Measurements from ENCODE around the gene ELP5.

ELP5 gene

DNA sequence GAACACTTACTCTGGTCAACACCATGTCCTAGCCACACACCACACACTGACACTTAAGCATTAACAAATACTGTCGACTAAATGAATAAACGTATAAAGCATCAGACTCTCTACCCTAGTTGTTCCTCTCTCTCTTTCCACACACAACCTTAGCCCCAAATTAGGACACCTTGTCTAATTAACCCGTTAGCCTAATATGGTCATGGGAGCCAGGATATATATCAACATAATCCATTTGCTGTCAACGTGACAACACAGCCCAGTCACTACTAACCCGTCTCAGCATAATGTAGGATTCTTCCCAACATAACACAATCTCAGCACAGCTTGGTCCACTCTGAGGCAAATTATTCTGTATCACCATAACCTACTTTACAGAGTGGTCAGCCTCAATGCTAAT, 19.9 kb upstream of the ELP5 start:
- DNase-seq (ENCODE audit: low read depth): no peak
- TF ChIP-seq, protein P1, sequence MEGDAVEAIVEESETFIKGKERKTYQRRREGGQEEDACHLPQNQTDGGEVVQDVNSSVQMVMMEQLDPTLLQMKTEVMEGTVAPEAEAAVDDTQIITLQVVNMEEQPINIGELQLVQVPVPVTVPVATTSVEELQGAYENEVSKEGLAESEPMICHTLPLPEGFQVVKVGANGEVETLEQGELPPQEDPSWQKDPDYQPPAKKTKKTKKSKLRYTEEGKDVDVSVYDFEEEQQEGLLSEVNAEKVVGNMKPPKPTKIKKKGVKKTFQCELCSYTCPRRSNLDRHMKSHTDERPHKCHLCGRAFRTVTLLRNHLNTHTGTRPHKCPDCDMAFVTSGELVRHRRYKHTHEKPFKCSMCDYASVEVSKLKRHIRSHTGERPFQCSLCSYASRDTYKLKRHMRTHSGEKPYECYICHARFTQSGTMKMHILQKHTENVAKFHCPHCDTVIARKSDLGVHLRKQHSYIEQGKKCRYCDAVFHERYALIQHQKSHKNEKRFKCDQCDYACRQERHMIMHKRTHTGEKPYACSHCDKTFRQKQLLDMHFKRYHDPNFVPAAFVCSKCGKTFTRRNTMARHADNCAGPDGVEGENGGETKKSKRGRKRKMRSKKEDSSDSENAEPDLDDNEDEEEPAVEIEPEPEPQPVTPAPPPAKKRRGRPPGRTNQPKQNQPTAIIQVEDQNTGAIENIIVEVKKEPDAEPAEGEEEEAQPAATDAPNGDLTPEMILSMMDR (IDR thresholded peaks at IDR 0.05; ENCODE audit: insufficient read depth, low read depth, low read length, missing control alignments): no peak
- H3K4me3 ChIP-seq (ENCODE audit: low read length): peak overlapping the region; percentile 14

DNA sequence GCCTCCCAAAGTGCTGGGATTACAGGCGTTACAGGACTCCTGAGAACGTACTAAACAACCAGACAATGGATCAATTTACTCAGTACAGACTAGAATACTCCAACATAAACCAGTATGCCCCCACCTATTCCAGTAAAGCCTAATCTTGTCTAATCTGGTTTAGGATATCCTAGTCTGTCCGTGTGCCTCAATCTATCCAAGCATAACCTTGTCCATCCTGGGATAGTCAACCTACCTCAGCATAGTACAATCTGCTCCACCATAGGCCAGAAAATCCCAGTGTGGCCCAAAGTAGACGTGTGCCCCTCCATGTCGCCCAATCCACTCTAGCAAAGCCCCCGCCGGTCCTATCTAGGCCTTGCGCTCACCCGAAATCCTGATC, 18.3 kb upstream of the ELP5 start:
- TF ChIP-seq, protein P1 (IDR thresholded peaks at IDR 0.05; ENCODE audit: insufficient read depth, low read depth, low read length, missing control alignments): no peak

DNA sequence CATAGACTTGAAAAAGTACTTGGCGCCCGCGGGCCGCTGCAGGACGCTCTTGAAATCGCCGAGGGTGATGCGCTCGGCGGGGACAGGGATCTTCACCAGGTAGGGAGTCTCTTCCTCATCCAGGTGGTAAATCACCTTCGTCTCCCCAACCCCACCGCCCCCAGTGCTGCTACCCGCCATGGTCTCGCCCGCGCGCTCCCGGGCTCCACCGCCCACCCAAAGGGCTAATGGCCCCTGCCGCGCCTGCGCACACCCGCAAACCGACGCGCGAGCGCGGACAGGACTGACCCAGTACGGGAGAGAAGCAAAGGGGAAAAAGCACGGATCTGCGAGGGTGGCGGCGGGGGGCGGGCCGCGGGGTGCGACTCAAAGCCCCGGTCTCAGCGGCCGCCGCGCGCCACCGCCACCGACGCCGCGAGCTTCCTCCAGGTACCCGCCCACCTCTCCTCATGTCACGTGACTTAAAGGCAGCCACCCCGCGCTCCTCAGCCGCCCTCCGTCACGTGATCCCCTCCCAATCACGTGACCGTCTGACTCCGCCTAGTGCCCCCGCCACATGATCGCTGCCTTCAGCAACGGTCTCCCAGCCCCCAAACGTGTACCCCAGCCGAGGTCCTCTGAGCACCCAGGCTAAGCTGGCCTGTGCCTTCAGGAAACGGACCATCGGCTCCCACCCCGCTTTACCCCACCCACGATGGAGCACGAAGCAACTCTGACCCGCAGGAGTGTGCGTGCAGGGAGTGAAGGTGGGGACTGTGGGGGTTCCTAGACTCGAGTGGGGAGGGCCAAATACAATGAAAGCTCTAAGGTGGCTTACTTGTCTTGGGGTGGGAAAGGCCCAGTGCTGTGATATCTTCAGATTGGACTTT, 17.7 kb upstream of the ELP5 start, which contains the start of gene DVL2:
DVL2 (minus strand) TSS at position 435 of the 869 bp plus-strand sequence; CDS start at position 180, 255 bp downstream.
- DNase-seq (ENCODE audit: low read depth): peak; percentile 96
- TF ChIP-seq, protein P1 (IDR thresholded peaks at IDR 0.05; ENCODE audit: insufficient read depth, low read depth, low read length, missing control alignments): no peak
- peak within 1 kb of the TSS; percentile 76 for H3K4me3 ChIP-seq (ENCODE audit: low read length)

More for the DNA sequence above, 18.3 kb upstream of the ELP5 start:
- DNase-seq (ENCODE audit: low read depth): no peak
- H3K4me3 ChIP-seq (ENCODE audit: low read length): peak overlapping the region; percentile 76

DNA sequence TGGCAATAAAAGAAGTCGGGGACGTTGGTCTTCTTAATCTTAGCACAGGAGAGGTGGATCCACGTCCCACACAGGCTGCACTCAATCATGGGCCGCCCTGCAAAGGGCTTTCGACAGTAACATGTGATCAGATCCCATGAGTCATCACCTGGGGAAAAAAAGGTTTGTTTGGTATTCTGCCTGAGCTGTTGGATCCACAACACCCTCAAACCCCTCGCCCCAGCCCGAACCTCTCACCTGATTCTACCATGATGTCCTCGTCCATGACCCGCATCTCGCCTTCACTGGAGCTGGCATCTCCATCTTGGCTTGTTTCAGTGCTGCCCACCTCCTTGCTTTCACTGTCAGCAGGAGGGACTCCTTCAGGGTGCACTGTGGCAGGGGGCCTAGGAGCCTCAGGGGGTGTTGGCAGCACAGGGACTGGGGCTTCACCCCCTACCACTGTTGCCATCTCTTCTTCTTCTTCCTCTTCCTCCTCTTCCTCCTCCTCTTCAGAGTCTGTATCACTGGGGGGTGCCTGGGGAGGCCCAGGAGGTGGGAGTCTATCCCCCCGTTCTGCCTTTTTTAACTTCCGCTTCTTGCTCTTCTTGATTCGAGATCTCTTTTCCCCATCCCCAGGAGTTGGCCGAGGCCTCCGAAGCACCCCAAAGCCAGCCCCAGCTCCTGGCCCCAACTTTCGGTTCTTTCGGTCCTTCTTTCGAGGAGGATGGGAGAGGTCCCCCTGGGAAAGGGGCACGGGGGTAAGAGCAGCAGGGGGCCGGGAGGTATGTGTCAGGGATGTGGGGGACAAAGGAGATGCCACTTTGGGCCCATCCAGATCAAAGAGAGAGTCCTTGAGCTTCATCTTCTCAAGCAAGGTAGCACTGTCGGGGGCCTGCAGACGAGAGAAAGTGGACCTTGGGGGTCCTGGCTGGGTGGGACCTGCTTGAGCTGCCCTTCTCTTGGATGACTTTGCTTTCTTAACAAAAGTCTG, 16.0 kb upstream of the ELP5 start:
- peak; percentile 66 for DNase-seq (ENCODE audit: low read depth)
- H3K4me3 ChIP-seq (ENCODE audit: low read length): no peak overlapping the region

DNA sequence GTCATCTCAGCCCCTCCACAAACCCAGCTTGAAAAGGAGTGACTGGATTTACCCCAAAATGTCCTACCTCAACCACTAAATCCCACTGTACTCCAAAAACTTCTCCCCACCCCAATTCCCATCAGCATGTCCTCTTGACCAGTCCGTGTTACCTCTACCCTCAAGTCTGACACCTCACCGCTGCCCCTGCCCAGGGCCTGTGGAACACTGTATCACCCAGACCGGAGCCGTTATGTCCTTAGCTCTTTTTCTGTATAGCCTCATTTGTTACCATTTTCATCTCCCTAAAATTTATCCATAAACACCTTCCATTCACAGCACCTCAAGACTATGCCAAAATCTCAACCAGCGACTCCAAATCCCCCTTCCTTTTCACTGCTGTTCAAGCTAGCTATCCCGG, 15.2 kb upstream of the ELP5 start:
- TF ChIP-seq, protein P1 (IDR thresholded peaks at IDR 0.05; ENCODE audit: insufficient read depth, low read depth, low read length, missing control alignments): no peak
- DNase-seq (ENCODE audit: low read depth): no peak
- H3K4me3 ChIP-seq (ENCODE audit: low read length): no peak overlapping the region

More for the DNA sequence above, 16.0 kb upstream of the ELP5 start:
- TF ChIP-seq, protein P1 (IDR thresholded peaks at IDR 0.05; ENCODE audit: insufficient read depth, low read depth, low read length, missing control alignments): no peak

DNA sequence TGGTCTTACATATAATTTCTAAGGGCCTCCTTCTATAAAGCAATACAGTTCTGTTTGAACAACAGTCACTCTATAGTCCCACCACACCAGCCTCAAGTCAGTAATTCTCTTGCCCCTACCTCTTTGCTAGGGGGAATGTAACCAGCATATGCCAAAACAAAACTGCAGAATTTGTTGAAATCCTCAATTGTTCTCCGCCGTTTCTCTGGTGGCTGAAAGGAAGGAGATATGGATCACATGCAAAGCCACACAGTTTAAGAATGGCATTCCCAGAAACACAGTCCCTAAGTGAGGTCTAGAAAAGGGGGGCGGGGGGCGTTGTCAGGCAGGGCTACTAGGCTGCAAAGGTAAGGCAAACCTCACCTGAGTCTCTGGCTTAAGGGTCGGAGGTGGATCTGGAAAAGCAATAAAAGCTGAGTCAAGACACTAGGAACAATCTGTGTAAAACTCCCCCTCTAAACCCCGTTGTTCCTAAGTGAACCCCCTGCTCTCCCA, 14.7 kb upstream of the ELP5 start:
- peak overlapping the region; percentile 97 for H3K4me3 ChIP-seq (ENCODE audit: low read length)
- TF ChIP-seq, protein P1 (IDR thresholded peaks at IDR 0.05; ENCODE audit: insufficient read depth, low read depth, low read length, missing control alignments): no peak
- no peak for DNase-seq (ENCODE audit: low read depth)

Measured in epithelial cell of esophagus (primary cell).